B cell (primary cell): ENCODE data around the gene ADAMTS2. TPM values are rescaled to one million over a fixed set of nuclear protein-coding genes. Genes with fewer than 3 reads are reported as not detected.

Source experiments
- ATAC-seq: fragments of 200-7000 bp; cut with Tn5 transposase; one replicate; pipeline ENCODE4 v1.10.0; 2021; ENCODE audit warnings: low read depth, mild to moderate bottlenecking, moderate number of reproducible peaks, moderate library complexity
- CTCF ChIA-PET: fragments of 350-600 bp; sonication (Branson Sonifier 250); formaldehyde crosslinking; loops from one replicate; lab custom pipeline; 2021; ENCODE audit warnings: antibody characterized with exemption, inconsistent platforms; lab: Charles Lee
- POLR2A ChIA-PET: fragments of 350-600 bp; sonication (Branson Sonifier 250); formaldehyde crosslinking; loops from one replicate; lab custom pipeline; 2021; ENCODE audit warnings: antibody characterized with exemption; lab: Charles Lee
- DNase-seq: peaks from one replicate; pipeline ENCODE4 v3.0.0; 2013
- H2AFZ ChIP-seq: 2 replicates; pipeline ENCODE4 v1.6.1; 2012; ENCODE audit warnings: mild to moderate bottlenecking, low read depth, low read length; ENCODE audit not compliant: insufficient read depth, poor library complexity, severe bottlenecking
- H3K27ac ChIP-seq, 2 donors: 1 replicate in 1 of 2; 2 replicates in 1 of 2; pipeline ENCODE4 v1.5.1; 2012 to 2013; ENCODE audit warnings: low read length in 2 of 2, mild to moderate bottlenecking in 2 of 2, moderate library complexity in 1 of 2
- H3K27me3 ChIP-seq, 4 experiments: fragments of 200-600 bp in 1 of 4; sonication (generic) in 1 of 4; replicated peaks in 1 of 4; 1 replicate in 2 of 4; 2 replicates in 2 of 4; pipeline versions ENCODE4 v1.6.1 to v1.7.0; 2013 to 2016; ENCODE audit warnings: low read length in 3 of 4, mild to moderate bottlenecking in 2 of 4, mixed read lengths in 1 of 4, moderate library complexity in 1 of 4; ENCODE audit not compliant: insufficient read depth in 4 of 4, control insufficient read depth in 3 of 4; ENCODE audit errors: control extremely low read depth in 1 of 4
- H3K36me3 ChIP-seq, 2 experiments: replicated peaks in 1 of 2; 1 replicate in 1 of 2; 2 replicates in 1 of 2; pipeline versions ENCODE4 v1.6.1 to v1.7.1; 2013; ENCODE audit warnings: low read length in 1 of 2; ENCODE audit not compliant: insufficient read depth in 2 of 2, control insufficient read depth in 1 of 2; ENCODE audit errors: control extremely low read depth in 1 of 2, extremely low read depth in 1 of 2
- H3K4me1 ChIP-seq, 2 donors: fragments of 200-600 bp in 1 of 2; sonication (generic) in 1 of 2; 1 replicate in 1 of 2; 2 replicates in 1 of 2; pipeline versions ENCODE4 v1.5.1 to v1.6.1; 2013 to 2017; ENCODE audit warnings: low read length in 2 of 2; ENCODE audit not compliant: control insufficient read depth in 2 of 2, insufficient read depth in 2 of 2
- H3K4me2 ChIP-seq: replicated peaks from 2 replicates; pipeline ENCODE3; 2012; ENCODE audit warnings: mild to moderate bottlenecking, low read depth, low read length; ENCODE audit not compliant: poor library complexity, severe bottlenecking
- H3K4me3 ChIP-seq, 5 experiments: fragments of 200-600 bp in 1 of 5; sonication (generic) in 1 of 5; 1 replicate in 3 of 5; 2 replicates in 2 of 5; pipeline versions ENCODE4 v1.5.1 to v1.7.0; 2011 to 2016; ENCODE audit warnings: low read length in 4 of 5, mild to moderate bottlenecking in 4 of 5, low read depth in 2 of 5, control low read depth in 1 of 5, moderate library complexity in 1 of 5; ENCODE audit not compliant: insufficient read depth in 1 of 5; ENCODE audit errors: control extremely low read depth in 1 of 5, extremely low read depth in 1 of 5
- H3K79me2 ChIP-seq: fragments of 200-600 bp; sonication (generic); one replicate; pipeline ENCODE4 v1.6.0; 2016; ENCODE audit warnings: low read length; ENCODE audit not compliant: control insufficient read depth, insufficient read depth
- H3K9ac ChIP-seq: fragments of 200-600 bp; sonication (generic); 2 replicates; pipeline ENCODE4 v1.6.1; 2017; ENCODE audit warnings: mild to moderate bottlenecking, low read length, moderate library complexity
- H3K9me3 ChIP-seq, 3 donors: one replicate each; pipeline versions ENCODE4 v1.6.1 to v1.7.1; 2013; ENCODE audit warnings: low read length in 2 of 3; ENCODE audit not compliant: control insufficient read depth in 2 of 3, insufficient read depth in 1 of 3; ENCODE audit errors: control extremely low read depth in 1 of 3
- H4K20me1 ChIP-seq: 2 replicates; pipeline ENCODE4 v1.6.0; 2012; ENCODE audit warnings: mild to moderate bottlenecking, low read length; ENCODE audit not compliant: insufficient read depth, control insufficient read depth, poor library complexity, severe bottlenecking
- H3K27ac Mint-ChIP-seq: one replicate; pipeline ENCODE4 v1.8.0; 2021; ENCODE audit warnings: mixed read lengths
- H3K27me3 Mint-ChIP-seq: one replicate; pipeline ENCODE4 v1.8.0; 2021; ENCODE audit warnings: mixed read lengths
- H3K4me1 Mint-ChIP-seq: one replicate; pipeline ENCODE4 v1.8.0; 2021; ENCODE audit warnings: mixed read lengths
- H3K4me3 Mint-ChIP-seq: one replicate; pipeline ENCODE4 v1.8.0; 2021; ENCODE audit warnings: mixed read lengths
- H3K9me3 Mint-ChIP-seq: one replicate; pipeline ENCODE4 v1.8.0; 2022; ENCODE audit warnings: mixed read lengths; ENCODE audit not compliant: insufficient read depth
- CTCF ChIP-seq: fragments of 200-600 bp; IDR thresholded peaks from one replicate; pipeline ENCODE4 v1.8.0; 2022; ENCODE audit warnings: antibody characterized with exemption, mild to moderate bottlenecking
- EZH2 ChIP-seq: IDR thresholded peaks from 2 replicates; pipeline ENCODE4 v1.6.1; 2012; ENCODE audit warnings: borderline replicate concordance, low read depth, mild to moderate bottlenecking, moderate library complexity, low read length; ENCODE audit not compliant: insufficient read depth, poor library complexity, severe bottlenecking
- WGBS: methylation state at CpG from one replicate; pipeline ENCODE4 v1.1.5; 2013; ENCODE audit warnings: missing lambda C conversion rate; ENCODE audit not compliant: insufficient coverage; 5-methylcytosine and 5-hydroxymethylcytosine counted together
- intact Hi-C: fragments of 100-400 bp; cut with micrococcal nuclease; formaldehyde crosslinking; loops from one replicate; pipeline ENCODE4 v1.10.0; 2022
- polyA plus RNA-seq: library from polyadenylated mRNA; depleted of rRNA; stranded (reverse); fragments of >200 nt; gene quantifications from 2 replicates; pipeline ENCODE4 v1.2.3, GENCODE V29; 2012
- total RNA-seq, 2 donors: library from RNA; stranded (reverse); fragments of 120-200 nt in 1 of 2; gene quantifications; 1 replicate in 1 of 2; 2 replicates in 1 of 2; pipeline versions ENCODE4 v1.2.3 to v1.2.4, GENCODE V29; 2013 to 2022

Gene ADAMTS2
- total and polyA plus RNA-seq, 2 donors (not counting 1 experiment from before 2014, with no cell fraction given), result not detected

- DNase-seq (no peak), ATAC-seq (no peak)
- ChIA-PET POLR2A (no interaction called here), CTCF (no interaction called here)
- no peak overlapping the region for H3K4me2 ChIP-seq
- H3K27ac ChIP-seq, result no peak overlapping the region
- H3K79me2 ChIP-seq, result no peaks in the 10 kb centered on the region
- H4K20me1 ChIP-seq, result no peaks in the 10 kb centered on the region
- no peak overlapping the region for H3K4me3 ChIP-seq
- H3K9ac ChIP-seq, result no peak overlapping the region
- no peak overlapping the region for H2AFZ ChIP-seq
- TF ChIP-seq EZH2 (no peak), CTCF (no peak)
- H3K27me3 ChIP-seq, result no peaks in the 10 kb centered on the region
- Mint-ChIP-seq H3K4me3 (no peak overlapping the region), H3K27ac (no peak overlapping the region), H3K27me3 (no peaks in the 10 kb centered on the region), H3K9me3 (no peaks in the 10 kb centered on the region), H3K4me1 (no peaks in the 10 kb centered on the region)
- WGBS, result 93% methylated on average over 16 of the region's 16 CpGs
- no peaks in the 10 kb centered on the region for H3K9me3 ChIP-seq
- H3K36me3 ChIP-seq, result no peaks in the 10 kb centered on the region
- intact Hi-C loops, result no loop called here
- no peaks in the 10 kb centered on the region for H3K4me1 ChIP-seq
Observed at GRCh38 chr5:179201986-179202385, 143.3 kb downstream of the ADAMTS2 start.

DNA sequence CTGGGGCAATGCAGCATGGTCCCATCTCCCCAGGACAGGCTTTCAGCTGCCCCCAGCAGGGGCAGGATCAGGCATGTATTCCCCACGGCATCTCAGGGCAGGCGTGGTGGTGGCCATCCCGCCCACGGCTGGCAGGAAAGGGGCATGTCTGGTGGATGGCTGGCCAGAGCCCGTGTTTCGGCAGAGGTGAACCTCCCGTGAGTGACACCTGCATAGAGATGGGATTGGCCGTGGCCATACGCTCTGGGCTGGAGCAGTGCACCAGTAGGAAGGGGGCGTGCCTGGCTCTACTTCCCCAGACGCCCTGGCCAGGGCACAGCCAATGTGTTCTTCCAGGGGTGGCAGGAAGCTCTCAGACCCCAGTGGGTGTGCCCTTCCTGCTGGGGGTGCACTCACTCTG lies 146.0 kb downstream of the ADAMTS2 start:
- no peak overlapping the region for H3K4me2 ChIP-seq
- TF ChIP-seq CTCF, result no peak
- TF ChIP-seq EZH2, result no peak
- H2AFZ ChIP-seq, result no peak overlapping the region
- CTCF ChIA-PET, result no interaction called here
- intact Hi-C loops, result no loop called here
- no peak overlapping the region for H3K4me3 ChIP-seq
- H3K9me3 ChIP-seq, result no peaks in the 10 kb centered on the region
- ATAC-seq (no peak), DNase-seq (no peak)
- 94% methylated on average over 11 of the region's 11 CpGs for WGBS
- POLR2A ChIA-PET, result no interaction called here
- no peaks in the 10 kb centered on the region for H3K27me3 ChIP-seq
- Mint-ChIP-seq H3K27me3 (no peaks in the 10 kb centered on the region), H3K27ac (no peak overlapping the region), H3K4me3 (no peak overlapping the region), H3K9me3 (no peaks in the 10 kb centered on the region), H3K4me1 (no peaks in the 10 kb centered on the region)
- H4K20me1 ChIP-seq, result no peaks in the 10 kb centered on the region
- H3K79me2 ChIP-seq, result no peaks in the 10 kb centered on the region
- no peak overlapping the region for H3K9ac ChIP-seq
- H3K4me1 ChIP-seq, result no peaks in the 10 kb centered on the region
- H3K27ac ChIP-seq, result no peak overlapping the region
- H3K36me3 ChIP-seq, result no peaks in the 10 kb centered on the region
